ENCODE data around the gene RHBG. TPM values are rescaled to one million over a fixed set of nuclear protein-coding genes. Genes with fewer than 3 reads are reported as not detected.

RHBG gene
- total and polyA plus RNA-seq, 2 donors = 0.05 to 0.37 TPM

- Histone ChIP-seq H3K27me3 (ENCODE audit: control insufficient read depth in 2 of 2, insufficient read depth in 1 of 2, low read length in 1 of 2) (peaks cover 53 to 98% of the 10 kb centered on the region in 2 donors), H3K4me3 (ENCODE audit: low read length in 2 of 2) (no peak overlapping the region), H3K27ac (ENCODE audit: low read depth in 1 of 2, low read length in 1 of 2) (no peak overlapping the region), H3K36me3 (ENCODE audit: control insufficient read depth in 2 of 2, insufficient read depth in 2 of 2, low read length in 1 of 2) (no peaks in the 10 kb centered on the region), H3K4me1 (ENCODE audit: control insufficient read depth in 2 of 2, insufficient read depth in 2 of 2, low read length in 2 of 2) (peaks cover 15 to 23% of the 10 kb centered on the region in 2 donors), H3K9me3 (ENCODE audit: control insufficient read depth in 2 of 2, insufficient read depth in 1 of 2, low read length in 1 of 2) (peaks cover 2 to 7% of the 10 kb centered on the region in 2 donors)
- 85% methylated on average over 6 of the region's 6 CpGs for WGBS
- no peak for DNase-seq (ENCODE audit: low read depth in 6 of 9, low spot score in 9 of 9)
Observed at GRCh38 chr1:156417401-156418020, 48.5 kb downstream of the RHBG start.

GRCh38 chr1:156418416-156419070, 49.5 kb downstream of the RHBG start:
- H3K4me3 ChIP-seq (ENCODE audit: low read length in 2 of 2) = no peak overlapping the region
- peaks cover 15 to 23% of the 10 kb centered on the region in 2 donors for H3K4me1 ChIP-seq (ENCODE audit: control insufficient read depth in 2 of 2, insufficient read depth in 2 of 2, low read length in 2 of 2)
- peaks cover 63 to 98% of the 10 kb centered on the region in 2 donors for H3K27me3 ChIP-seq (ENCODE audit: control insufficient read depth in 2 of 2, insufficient read depth in 1 of 2, low read length in 1 of 2)
- H3K36me3 ChIP-seq (ENCODE audit: control insufficient read depth in 2 of 2, insufficient read depth in 2 of 2, low read length in 1 of 2) = no peaks in the 10 kb centered on the region
- no peak overlapping the region for H3K27ac ChIP-seq (ENCODE audit: low read depth in 1 of 2, low read length in 1 of 2)
- WGBS = 91% methylated on average over 12 of the region's 12 CpGs
- no peak for DNase-seq (ENCODE audit: low read depth in 6 of 9, low spot score in 9 of 9)
- H3K9me3 ChIP-seq (ENCODE audit: control insufficient read depth in 2 of 2, insufficient read depth in 1 of 2, low read length in 1 of 2) = peaks cover 2 to 7% of the 10 kb centered on the region in 2 donors

GRCh38 chr1:156419854-156420204, 50.8 kb downstream of the RHBG start:
- Histone ChIP-seq H3K27me3 (ENCODE audit: control insufficient read depth in 2 of 2, insufficient read depth in 1 of 2, low read length in 1 of 2) (peaks cover 69 to 98% of the 10 kb centered on the region in 2 donors), H3K27ac (ENCODE audit: low read depth in 1 of 2, low read length in 1 of 2) (no peak overlapping the region), H3K4me1 (ENCODE audit: control insufficient read depth in 2 of 2, insufficient read depth in 2 of 2, low read length in 2 of 2) (peaks cover 15 to 23% of the 10 kb centered on the region in 2 donors), H3K36me3 (ENCODE audit: control insufficient read depth in 2 of 2, insufficient read depth in 2 of 2, low read length in 1 of 2) (no peaks in the 10 kb centered on the region), H3K9me3 (ENCODE audit: control insufficient read depth in 2 of 2, insufficient read depth in 1 of 2, low read length in 1 of 2) (peaks cover 2 to 7% of the 10 kb centered on the region in 2 donors), H3K4me3 (ENCODE audit: low read length in 2 of 2) (peak overlapping the region; percentile 1 to 40)
- peak in 3 of 9 donors; percentile 21 to 45 (median 29) for DNase-seq (ENCODE audit: low read depth in 6 of 9, low spot score in 9 of 9)
- WGBS = 20% methylated on average over 5 of the region's 5 CpGs

- Histone ChIP-seq H3K36me3 (ENCODE audit: control insufficient read depth in 2 of 2, insufficient read depth in 2 of 2, low read length in 1 of 2) (no peaks in the 10 kb centered on the region), H3K9me3 (ENCODE audit: control insufficient read depth in 2 of 2, insufficient read depth in 1 of 2, low read length in 1 of 2) (peaks cover 2 to 7% of the 10 kb centered on the region in 2 donors), H3K4me3 (ENCODE audit: low read length in 2 of 2) (peak overlapping the region; percentile 1 to 40), H3K27me3 (ENCODE audit: control insufficient read depth in 2 of 2, insufficient read depth in 1 of 2, low read length in 1 of 2) (peaks cover 69 to 98% of the 10 kb centered on the region in 2 donors), H3K4me1 (ENCODE audit: control insufficient read depth in 2 of 2, insufficient read depth in 2 of 2, low read length in 2 of 2) (peaks cover 15 to 23% of the 10 kb centered on the region in 2 donors), H3K27ac (ENCODE audit: low read depth in 1 of 2, low read length in 1 of 2) (no peak overlapping the region)
- WGBS = 5% methylated on average over 69 of the region's 69 CpGs
- DNase-seq (ENCODE audit: low read depth in 6 of 9, low spot score in 9 of 9) = no peak
Observed at GRCh38 chr1:156420205-156421061, 51.4 kb downstream of the RHBG start.

- Histone ChIP-seq H3K27me3 (ENCODE audit: control insufficient read depth in 2 of 2, insufficient read depth in 1 of 2, low read length in 1 of 2) (peaks cover 73 to 98% of the 10 kb centered on the region in 2 donors), H3K4me3 (ENCODE audit: low read length in 2 of 2) (peak overlapping the region in 1 of 2 donors; percentile 40), H3K27ac (ENCODE audit: low read depth in 1 of 2, low read length in 1 of 2) (no peak overlapping the region), H3K9me3 (ENCODE audit: control insufficient read depth in 2 of 2, insufficient read depth in 1 of 2, low read length in 1 of 2) (peaks cover 2 to 4% of the 10 kb centered on the region in 2 donors), H3K4me1 (ENCODE audit: control insufficient read depth in 2 of 2, insufficient read depth in 2 of 2, low read length in 2 of 2) (peaks cover 15 to 23% of the 10 kb centered on the region in 2 donors), H3K36me3 (ENCODE audit: control insufficient read depth in 2 of 2, insufficient read depth in 2 of 2, low read length in 1 of 2) (no peaks in the 10 kb centered on the region)
- 2% methylated on average over 69 of the region's 69 CpGs for WGBS
- peak in 5 of 9 donors; percentile 16 to 57 (median 37) for DNase-seq (ENCODE audit: low read depth in 6 of 9, low spot score in 9 of 9)
Observed at GRCh38 chr1:156421062-156421938, 52.3 kb downstream of the RHBG start.

- H3K9me3 ChIP-seq (ENCODE audit: control insufficient read depth in 2 of 2, insufficient read depth in 1 of 2, low read length in 1 of 2) = peaks cover 2 to 4% of the 10 kb centered on the region in 2 donors
- H3K27ac ChIP-seq (ENCODE audit: low read depth in 1 of 2, low read length in 1 of 2) = no peak overlapping the region
- peaks cover 80 to 99% of the 10 kb centered on the region in 2 donors for H3K27me3 ChIP-seq (ENCODE audit: control insufficient read depth in 2 of 2, insufficient read depth in 1 of 2, low read length in 1 of 2)
- no peak for DNase-seq (ENCODE audit: low read depth in 6 of 9, low spot score in 9 of 9)
- WGBS = 14% methylated on average over 12 of the region's 12 CpGs
- H3K4me1 ChIP-seq (ENCODE audit: control insufficient read depth in 2 of 2, insufficient read depth in 2 of 2, low read length in 2 of 2) = peaks cover 15 to 23% of the 10 kb centered on the region in 2 donors
- H3K4me3 ChIP-seq (ENCODE audit: low read length in 2 of 2) = peak overlapping the region in 1 of 2 donors; percentile 40
- no peaks in the 10 kb centered on the region for H3K36me3 ChIP-seq (ENCODE audit: control insufficient read depth in 2 of 2, insufficient read depth in 2 of 2, low read length in 1 of 2)
Observed at GRCh38 chr1:156421939-156422601, 53.1 kb downstream of the RHBG start.

- Histone ChIP-seq H3K4me3 (ENCODE audit: low read length in 2 of 2) (no peak overlapping the region), H3K9me3 (ENCODE audit: control insufficient read depth in 2 of 2, insufficient read depth in 1 of 2, low read length in 1 of 2) (peaks cover 2 to 4% of the 10 kb centered on the region in 2 donors), H3K4me1 (ENCODE audit: control insufficient read depth in 2 of 2, insufficient read depth in 2 of 2, low read length in 2 of 2) (peaks cover 15 to 23% of the 10 kb centered on the region in 2 donors), H3K27ac (ENCODE audit: low read depth in 1 of 2, low read length in 1 of 2) (no peak overlapping the region), H3K27me3 (ENCODE audit: control insufficient read depth in 2 of 2, insufficient read depth in 1 of 2, low read length in 1 of 2) (peaks cover 78 to 99% of the 10 kb centered on the region in 2 donors), H3K36me3 (ENCODE audit: control insufficient read depth in 2 of 2, insufficient read depth in 2 of 2, low read length in 1 of 2) (no peaks in the 10 kb centered on the region)
- WGBS = 16% methylated on average over 15 of the region's 15 CpGs
- no peak for DNase-seq (ENCODE audit: low read depth in 6 of 9, low spot score in 9 of 9)
Observed at GRCh38 chr1:156422602-156423091, 53.6 kb downstream of the RHBG start.
